Trophoblast cell (in vitro differentiated cells and primary cell): ENCODE measurements around the gene DRC1.

Experiments used
- DNase-seq, 2 donors: peaks; one replicate each; pipeline ENCODE4 v3.0.0-alpha.2; 2016
- H2AFZ ChIP-seq: 2 replicates; pipeline ENCODE4 v1.6.1; 2013; ENCODE audit warnings: low read length, moderate library complexity, mild to moderate bottlenecking; ENCODE audit not compliant: insufficient read depth, poor library complexity
- H2AK5ac ChIP-seq: 2 replicates; pipeline ENCODE4 v1.6.1; 2013; ENCODE audit warnings: mild to moderate bottlenecking, low read length
- H2BK120ac ChIP-seq: 2 replicates; pipeline ENCODE4 v1.6.1; 2013; ENCODE audit warnings: low read length, mild to moderate bottlenecking, moderate library complexity; ENCODE audit not compliant: insufficient read depth, poor library complexity
- H2BK12ac ChIP-seq: 2 replicates; pipeline ENCODE4 v1.6.1; 2013; ENCODE audit warnings: mild to moderate bottlenecking, low read length, moderate library complexity
- H2BK5ac ChIP-seq: 2 replicates; pipeline ENCODE4 v1.6.1; 2013; ENCODE audit warnings: low read length, low read depth, moderate library complexity, mild to moderate bottlenecking; ENCODE audit not compliant: poor library complexity
- H3K14ac ChIP-seq: 2 replicates; pipeline ENCODE4 v1.6.1; 2013; ENCODE audit warnings: mild to moderate bottlenecking, low read length
- H3K18ac ChIP-seq: 2 replicates; pipeline ENCODE4 v1.6.1; 2013; ENCODE audit warnings: mild to moderate bottlenecking, low read length
- H3K23ac ChIP-seq: 2 replicates; pipeline ENCODE4 v1.6.1; 2013; ENCODE audit warnings: low read length
- H3K27ac ChIP-seq: 2 replicates; pipeline ENCODE4 v1.5.1; 2013; ENCODE audit warnings: low read depth, mild to moderate bottlenecking, inconsistent platforms, low read length, moderate library complexity
- H3K27me3 ChIP-seq: 2 replicates; pipeline ENCODE4 v1.6.1; 2013; ENCODE audit warnings: inconsistent platforms, mild to moderate bottlenecking, low read length, moderate library complexity; ENCODE audit not compliant: insufficient read depth
- H3K36me3 ChIP-seq, 2 experiments: 1 replicate in 1 of 2; 2 replicates in 1 of 2; pipeline ENCODE4 v1.6.1; 2013; ENCODE audit warnings: low read length in 2 of 2, mild to moderate bottlenecking in 2 of 2, moderate library complexity in 1 of 2; ENCODE audit not compliant: insufficient read depth in 2 of 2, control insufficient read depth in 1 of 2
- H3K4ac ChIP-seq: 2 replicates; pipeline ENCODE4 v1.6.1; 2013; ENCODE audit warnings: low read depth, mild to moderate bottlenecking, low read length, moderate library complexity
- H3K4me1 ChIP-seq, 2 experiments: 1 replicate in 1 of 2; 2 replicates in 1 of 2; pipeline ENCODE4 v1.6.1; 2013; ENCODE audit warnings: low read length in 2 of 2, mild to moderate bottlenecking in 2 of 2, moderate library complexity in 1 of 2; ENCODE audit not compliant: insufficient read depth in 2 of 2, control insufficient read depth in 1 of 2
- H3K4me2 ChIP-seq: 2 replicates; pipeline ENCODE4 v1.6.1; 2013; ENCODE audit warnings: inconsistent platforms, mild to moderate bottlenecking, low read length, moderate library complexity
- H3K4me3 ChIP-seq: 2 replicates; pipeline ENCODE4 v1.5.1; 2013; ENCODE audit warnings: mild to moderate bottlenecking, low read depth, low read length, inconsistent platforms
- H3K79me1 ChIP-seq: one replicate; pipeline ENCODE4 v1.6.1; 2013; ENCODE audit warnings: low read length
- H3K79me2 ChIP-seq: 2 replicates; pipeline ENCODE4 v1.6.1; 2013; ENCODE audit warnings: low read length, mild to moderate bottlenecking; ENCODE audit not compliant: control insufficient read depth, insufficient read depth, poor library complexity
- H3K9ac ChIP-seq: 2 replicates; pipeline ENCODE4 v1.6.1; 2013; ENCODE audit warnings: mild to moderate bottlenecking, low read length
- H3K9me3 ChIP-seq: 2 replicates; pipeline ENCODE4 v1.6.1; 2013; ENCODE audit warnings: low read depth, mild to moderate bottlenecking, control low read depth, inconsistent platforms, low read length; ENCODE audit not compliant: insufficient read depth
- H4K12ac ChIP-seq: 2 replicates; pipeline ENCODE4 v1.6.1; 2013; ENCODE audit warnings: low read depth, mild to moderate bottlenecking, low read length, moderate library complexity
- H4K8ac ChIP-seq: 2 replicates; pipeline ENCODE4 v1.6.1; 2013; ENCODE audit warnings: low read depth, mild to moderate bottlenecking, low read length, moderate library complexity
- H4K91ac ChIP-seq: one replicate; pipeline ENCODE4 v1.6.1; 2013; ENCODE audit warnings: low read depth, mild to moderate bottlenecking, low read length, moderate library complexity
- WGBS: extraction: QIAGEN DNeasy Blood & Tissue Kit; methylation state at CpG from one replicate; pipeline ENCODE4 v1.1.7; 2013; ENCODE audit warnings: missing lambda C conversion rate; ENCODE audit not compliant: insufficient read length, insufficient coverage; ENCODE audit errors: extremely low coverage; 5-methylcytosine and 5-hydroxymethylcytosine counted together

Gene DRC1

GRCh38 chr2:26430826-26431225 is 29.1 kb downstream of the DRC1 start:
- no peak overlapping the region for H2BK12ac ChIP-seq
- peak overlapping the region; percentile 14 for H3K18ac ChIP-seq
- H3K14ac ChIP-seq, result no peak overlapping the region
- H3K23ac ChIP-seq, result no peak overlapping the region
- no peak overlapping the region for H3K27ac ChIP-seq
- H3K79me2 ChIP-seq, result no peaks in the 10 kb centered on the region
- no peaks in the 10 kb centered on the region for H3K9me3 ChIP-seq
- no peaks in the 10 kb centered on the region for H3K36me3 ChIP-seq
- no peak overlapping the region for H2BK120ac ChIP-seq
- H2AFZ ChIP-seq, result no peak overlapping the region
- DNase-seq, result peak; percentile 49 to 78
- no peak overlapping the region for H2AK5ac ChIP-seq
- peaks cover 2% of the 10 kb centered on the region for H3K79me1 ChIP-seq
- no peak overlapping the region for H3K4me2 ChIP-seq
- no peaks in the 10 kb centered on the region for H3K27me3 ChIP-seq
- no peak overlapping the region for H3K4me3 ChIP-seq
- WGBS, result no CpG with 5 or more reads among the region's 7 CpGs
- H3K4ac ChIP-seq, result no peak overlapping the region
- no peak overlapping the region for H3K9ac ChIP-seq
- no peak overlapping the region for H4K8ac ChIP-seq
- H3K4me1 ChIP-seq, result peaks cover 5 to 8% of the 10 kb centered on the region in 2 experiments
- no peak overlapping the region for H4K91ac ChIP-seq
- H2BK5ac ChIP-seq, result no peak overlapping the region
- H4K12ac ChIP-seq, result no peak overlapping the region

GRCh38 chr2:26432363-26432762 is 30.6 kb downstream of the DRC1 start:
- Histone ChIP-seq H3K9ac (no peak overlapping the region), H3K4me1 (peaks cover 5 to 8% of the 10 kb centered on the region in 2 experiments), H3K79me1 (peaks cover 2% of the 10 kb centered on the region), H2BK120ac (no peak overlapping the region), H4K8ac (no peak overlapping the region), H3K4me3 (no peak overlapping the region), H3K79me2 (no peaks in the 10 kb centered on the region), H3K27me3 (no peaks in the 10 kb centered on the region), H2BK5ac (no peak overlapping the region), H3K14ac (no peak overlapping the region), H3K4me2 (no peak overlapping the region), H3K27ac (no peak overlapping the region), H3K4ac (no peak overlapping the region), H4K91ac (no peak overlapping the region), H2AFZ (no peak overlapping the region), H3K36me3 (no peaks in the 10 kb centered on the region), H2BK12ac (no peak overlapping the region), H3K18ac (no peak overlapping the region), H3K23ac (no peak overlapping the region), H2AK5ac (no peak overlapping the region), H4K12ac (no peak overlapping the region), H3K9me3 (peaks cover 2% of the 10 kb centered on the region)
- DNase-seq, result no peak

GRCh38 chr2:26432859-26433258 is 31.1 kb downstream of the DRC1 start:
- H2AFZ ChIP-seq, result no peak overlapping the region
- no peaks in the 10 kb centered on the region for H3K36me3 ChIP-seq
- DNase-seq, result no peak
- H2BK12ac ChIP-seq, result no peak overlapping the region
- no peak overlapping the region for H3K9ac ChIP-seq
- no peak overlapping the region for H2BK5ac ChIP-seq
- H3K23ac ChIP-seq, result no peak overlapping the region
- H2AK5ac ChIP-seq, result no peak overlapping the region
- H2BK120ac ChIP-seq, result no peak overlapping the region
- H3K79me2 ChIP-seq, result no peaks in the 10 kb centered on the region
- no peak overlapping the region for H4K91ac ChIP-seq
- no peak overlapping the region for H4K12ac ChIP-seq
- H3K9me3 ChIP-seq, result peaks cover 2% of the 10 kb centered on the region
- H3K18ac ChIP-seq, result no peak overlapping the region
- no peak overlapping the region for H3K4me3 ChIP-seq
- H3K4ac ChIP-seq, result no peak overlapping the region
- H4K8ac ChIP-seq, result no peak overlapping the region
- H3K4me2 ChIP-seq, result no peak overlapping the region
- WGBS, result no CpG with 5 or more reads among the region's 2 CpGs
- peaks cover 5 to 8% of the 10 kb centered on the region in 2 experiments for H3K4me1 ChIP-seq
- H3K14ac ChIP-seq, result no peak overlapping the region
- H3K27ac ChIP-seq, result no peak overlapping the region
- H3K79me1 ChIP-seq, result peaks cover 2% of the 10 kb centered on the region
- H3K27me3 ChIP-seq, result no peaks in the 10 kb centered on the region

GRCh38 chr2:26435106-26435505 is 33.4 kb downstream of the DRC1 start:
- no peak overlapping the region for H3K4me3 ChIP-seq

More at GRCh38 chr2:26435106-26435505, 33.4 kb downstream of the DRC1 start:
- H4K91ac ChIP-seq, result no peak overlapping the region
- H2AFZ ChIP-seq, result no peak overlapping the region
- H3K9me3 ChIP-seq, result peaks cover 2% of the 10 kb centered on the region
- no peak overlapping the region for H3K4ac ChIP-seq
- peaks cover 2% of the 10 kb centered on the region for H3K79me1 ChIP-seq
- H3K27ac ChIP-seq, result no peak overlapping the region
- no peak for DNase-seq
- H3K23ac ChIP-seq, result no peak overlapping the region
- no peak overlapping the region for H4K8ac ChIP-seq
- H2BK12ac ChIP-seq, result no peak overlapping the region
- no peak overlapping the region for H3K9ac ChIP-seq
- H3K4me1 ChIP-seq, result peaks cover 5 to 8% of the 10 kb centered on the region in 2 experiments
- no peak overlapping the region for H2AK5ac ChIP-seq
- H4K12ac ChIP-seq, result no peak overlapping the region
- no peaks in the 10 kb centered on the region for H3K79me2 ChIP-seq
- H3K36me3 ChIP-seq, result no peaks in the 10 kb centered on the region
- H3K14ac ChIP-seq, result no peak overlapping the region
- H3K27me3 ChIP-seq, result no peaks in the 10 kb centered on the region
- no peak overlapping the region for H2BK5ac ChIP-seq
- WGBS, result no CpG with 5 or more reads among the region's 2 CpGs
- no peak overlapping the region for H3K18ac ChIP-seq
- H2BK120ac ChIP-seq, result no peak overlapping the region
- H3K4me2 ChIP-seq, result no peak overlapping the region
